Activated CD8-positive, alpha-beta T cell treated with anti-CD3 and anti-CD28 coated beads for 36 hours (primary cell): Measurements from ENCODE around the gene IGF2BP3. TPM values are rescaled to one million over a fixed set of nuclear protein-coding genes. Genes with fewer than 3 reads are reported as not detected.

Experiments used
- ATAC-seq: fragments of 200-7000 bp; cut with Tn5 transposase; one replicate; pipeline ENCODE4 v1.10.0; 2021; ENCODE audit warnings: mild to moderate bottlenecking, moderate library complexity
- CTCF ChIA-PET: fragments of 350-600 bp; sonication (Branson Sonifier 250); formaldehyde crosslinking; loops from one replicate; lab custom pipeline; 2021; ENCODE audit warnings: antibody characterized with exemption; lab: Charles Lee
- POLR2A ChIA-PET: fragments of 350-600 bp; sonication (Branson Sonifier 250); formaldehyde crosslinking; loops from one replicate; lab custom pipeline; 2021; ENCODE audit warnings: antibody characterized with exemption; lab: Charles Lee
- DNase-seq: peaks from one replicate; pipeline ENCODE4 v3.0.0-alpha.2; 2020
- H3K27ac Mint-ChIP-seq: one replicate; pipeline ENCODE4 v1.8.0; 2021; ENCODE audit warnings: mild to moderate bottlenecking, mixed read lengths
- H3K27me3 Mint-ChIP-seq: one replicate; pipeline ENCODE4 v1.8.0; 2021; ENCODE audit warnings: mixed read lengths
- H3K36me3 Mint-ChIP-seq: one replicate; pipeline ENCODE4 v1.8.0; 2021; ENCODE audit warnings: low read depth, mixed read lengths
- H3K4me1 Mint-ChIP-seq: one replicate; pipeline ENCODE4 v1.8.0; 2021; ENCODE audit warnings: low read depth, mixed read lengths
- H3K4me3 Mint-ChIP-seq: one replicate; pipeline ENCODE4 v1.8.0; 2021; ENCODE audit warnings: mild to moderate bottlenecking, moderate library complexity, mixed read lengths
- H3K9me3 Mint-ChIP-seq: one replicate; pipeline ENCODE4 v1.8.0; 2021; ENCODE audit warnings: mixed read lengths
- CTCF ChIP-seq: fragments of 200-600 bp; IDR thresholded peaks from one replicate; pipeline ENCODE4 v1.8.0; 2022; ENCODE audit warnings: antibody characterized with exemption, mild to moderate bottlenecking
- intact Hi-C: fragments of 100-400 bp; cut with micrococcal nuclease; formaldehyde crosslinking; loops from one replicate; pipeline ENCODE4 v1.10.0; 2022
- total RNA-seq, 2 experiments: library from RNA; stranded (reverse); gene quantifications; one replicate each; pipeline ENCODE4 v1.2.3, GENCODE V29; 2021

Gene IGF2BP3
- total RNA-seq, 2 experiments from 2014 or later: 0.61 to 1.1 TPM

GRCh38 chr7:23372611-23373010 is 97.7 kb downstream of the IGF2BP3 start:
- Mint-ChIP-seq H3K9me3 (no peaks in the 10 kb centered on the region), H3K4me1 (peaks cover 69% of the 10 kb centered on the region), H3K27ac (peak overlapping the region; percentile 94), H3K27me3 (peaks cover 8% of the 10 kb centered on the region), H3K36me3 (no peaks in the 10 kb centered on the region), H3K4me3 (peak overlapping the region; percentile 22)
- no peak for DNase-seq
- POLR2A ChIA-PET: interaction anchor here (0.6 to 1.9 kb wide), 6 partner anchors 10 to 158 kb away, joined by 3 to 8 read pairs (median 4); no protein-coding TSS in a partner anchor
- CTCF ChIA-PET: interaction anchor here (0.8 to 2.0 kb wide), 5 partner anchors 10 to 158 kb away, joined by 3 to 6 read pairs (median 3); no protein-coding TSS in a partner anchor
- no peak for TF ChIP-seq CTCF
- ATAC-seq: no peak
- intact Hi-C loops: loop anchor here (2.0 kb wide), 1 partner anchor 16 kb away; no protein-coding TSS in a partner anchor

GRCh38 chr7:23371654-23372053 is 98.6 kb downstream of the IGF2BP3 start:
- ChIA-PET POLR2A (no interaction called here), CTCF (interaction anchor here (0.7 to 2.0 kb wide), 4 partner anchors 9 to 300 kb away, joined by 3 to 6 read pairs (median 4); no protein-coding TSS in a partner anchor)
- Mint-ChIP-seq H3K27me3 (peaks cover 8% of the 10 kb centered on the region), H3K27ac (no peak overlapping the region), H3K36me3 (no peaks in the 10 kb centered on the region), H3K9me3 (no peaks in the 10 kb centered on the region), H3K4me3 (no peak overlapping the region), H3K4me1 (peaks cover 63% of the 10 kb centered on the region)
- no peak for DNase-seq
- intact Hi-C loops: loop anchor here (2.0 kb wide), 1 partner anchor 15 kb away; no protein-coding TSS in a partner anchor
- ATAC-seq: no peak
- no peak for TF ChIP-seq CTCF

GRCh38 chr7:23369695-23370404 is 100.4 kb downstream of the IGF2BP3 start:
- H3K9me3 Mint-ChIP-seq: no peaks in the 10 kb centered on the region
- intact Hi-C loops: no loop called here
- CTCF ChIA-PET: interaction anchor here (2.7 kb wide), 1 partner anchor 12 kb away, joined by 8 read pairs; no protein-coding TSS in a partner anchor
- H3K4me1 Mint-ChIP-seq: peaks cover 59% of the 10 kb centered on the region
- DNase-seq (no peak), ATAC-seq (no peak)
- no peak overlapping the region for H3K4me3 Mint-ChIP-seq
- no peak overlapping the region for H3K27ac Mint-ChIP-seq
- no peaks in the 10 kb centered on the region for H3K36me3 Mint-ChIP-seq
- POLR2A ChIA-PET: no interaction called here
- H3K27me3 Mint-ChIP-seq: peaks cover 8% of the 10 kb centered on the region
- no peak for TF ChIP-seq CTCF

GRCh38 chr7:23369100-23369499 is 101.2 kb downstream of the IGF2BP3 start:
- DNase-seq: no peak
- ATAC-seq: no peak
- no peaks in the 10 kb centered on the region for H3K36me3 Mint-ChIP-seq
- intact Hi-C loops: no loop called here
- H3K4me1 Mint-ChIP-seq: peaks cover 58% of the 10 kb centered on the region
- H3K9me3 Mint-ChIP-seq: no peaks in the 10 kb centered on the region
- peaks cover 8% of the 10 kb centered on the region for H3K27me3 Mint-ChIP-seq
- H3K4me3 Mint-ChIP-seq: no peak overlapping the region
- ChIA-PET POLR2A (no interaction called here), CTCF (interaction anchor here (2.7 kb wide), 1 partner anchor 11 kb away, joined by 8 read pairs; no protein-coding TSS in a partner anchor)
- no peak for TF ChIP-seq CTCF
- H3K27ac Mint-ChIP-seq: no peak overlapping the region
